Cerebellar nuclear complex (tissue), 1 donor: Measurements from ENCODE around the gene CAPN15.
"Not testable (repeated sequence)": the region's sequence is repeated elsewhere in the genome, so short reads cannot be mapped to it uniquely, and the experiment has no call there.

Experiments used
- DNase-seq, 2 experiments: peaks; one replicate each; lab custom pipeline; 2025; lab: John Stamatoyannopoulos, UW

CAPN15 gene

GRCh38 chr16:507527-507926, 20.0 kb upstream of the CAPN15 start:
- not testable (repeated sequence) for DNase-seq

DNA sequence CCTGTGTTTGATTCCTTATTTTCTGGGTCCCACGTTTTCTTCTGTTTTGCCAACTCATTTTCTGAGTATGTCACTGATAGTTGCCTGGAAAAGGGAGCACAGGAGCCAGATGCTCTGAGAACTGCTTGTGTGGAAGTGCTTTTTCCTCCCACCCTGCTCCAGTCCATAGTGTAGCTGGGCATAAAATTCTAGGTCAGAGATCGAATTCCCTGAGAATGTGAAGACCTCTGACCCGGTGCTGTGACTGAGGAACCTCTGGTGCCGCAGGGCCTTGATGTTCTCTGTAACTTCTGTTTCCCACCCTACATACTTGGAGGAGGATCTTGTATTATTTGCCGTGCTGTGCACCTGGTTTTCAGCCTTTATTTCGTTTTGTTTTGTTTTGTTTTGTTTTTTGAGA, 19.5 kb upstream of the CAPN15 start:
- no peak for DNase-seq

GRCh38 chr16:508884-509736, 18.4 kb upstream of the CAPN15 start:
- peak; percentile 63 to 70 for DNase-seq

GRCh38 chr16:510066-510825, 17.3 kb upstream of the CAPN15 start:
- no peak for DNase-seq

DNA sequence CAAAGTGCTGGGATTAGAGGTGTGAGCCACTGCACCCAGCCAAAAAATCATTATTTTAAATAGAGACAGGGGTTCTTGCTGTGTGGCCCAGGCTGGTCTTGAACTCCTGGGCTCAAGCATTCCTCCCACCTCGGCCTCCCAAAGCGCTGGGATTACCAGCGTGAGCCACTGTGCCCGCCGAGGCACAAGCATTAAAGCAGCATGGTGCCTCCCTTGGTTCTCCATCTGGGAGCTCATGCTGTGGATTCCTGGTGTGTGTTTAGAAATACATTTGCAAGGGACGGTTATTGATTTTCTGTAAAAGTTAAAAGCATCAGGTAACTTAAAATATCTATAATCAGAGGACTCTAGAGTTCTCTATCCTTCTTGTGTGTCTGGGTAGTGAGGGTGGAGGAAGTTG, 14.7 kb upstream of the CAPN15 start:
- no peak for DNase-seq

GRCh38 chr16:513950-514349, 13.6 kb upstream of the CAPN15 start:
- DNase-seq = no peak

GRCh38 chr16:515175-515938, 12.2 kb upstream of the CAPN15 start:
- DNase-seq = no peak

- no peak for DNase-seq
These were observed 11.6 kb upstream of the CAPN15 start for GRCh38 chr16:515939-516226.

DNA sequence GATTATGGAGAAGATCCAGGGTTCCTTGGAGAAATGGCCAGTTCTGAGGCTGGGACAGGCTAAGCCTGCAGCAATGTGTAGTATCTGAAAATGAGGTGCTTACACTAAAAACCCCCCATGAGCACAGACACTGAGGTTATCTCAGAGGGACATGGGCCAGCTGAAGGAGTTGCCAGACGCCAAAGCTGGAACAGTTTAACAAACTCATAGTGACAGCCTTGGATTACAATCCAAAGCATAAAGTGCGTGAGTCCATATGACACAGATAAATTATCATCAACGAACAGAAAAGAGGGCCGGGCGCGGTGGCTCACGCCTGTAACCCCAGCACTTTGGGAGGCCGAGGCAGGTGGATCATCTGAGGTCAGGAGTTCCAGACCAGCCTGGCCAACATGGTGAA, 11.2 kb upstream of the CAPN15 start:
- no peak for DNase-seq

- no peak for DNase-seq
These were observed 8.7 kb upstream of the CAPN15 start for GRCh38 chr16:518858-519257.

- DNase-seq = no peak
These were observed 8.1 kb upstream of the CAPN15 start for GRCh38 chr16:519425-519824.

GRCh38 chr16:519841-520687, 7.4 kb upstream of the CAPN15 start:
- no peak for DNase-seq

DNA sequence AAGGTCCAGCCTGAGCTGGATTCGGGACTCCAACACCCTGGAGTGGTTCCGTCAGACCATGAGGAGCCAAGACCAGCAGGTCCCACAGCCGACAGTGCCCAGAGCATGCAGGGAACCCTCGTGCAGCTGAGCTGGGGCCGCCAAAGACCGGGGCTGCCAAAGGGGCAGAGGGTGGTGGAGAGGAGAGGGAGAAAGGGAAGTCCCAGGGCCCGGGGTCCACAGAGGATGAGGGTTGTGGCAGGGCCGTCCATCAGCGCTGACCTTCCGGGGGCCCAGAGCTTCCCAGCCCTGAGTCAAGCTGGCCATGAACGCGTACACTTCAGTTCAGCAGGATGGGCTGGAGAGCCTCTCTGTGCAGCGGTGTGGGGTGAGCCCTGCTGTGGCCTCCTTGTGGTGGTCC, 6.7 kb upstream of the CAPN15 start:
- DNase-seq = no peak

- no peak for DNase-seq
These were observed 5.9 kb upstream of the CAPN15 start for GRCh38 chr16:521381-522210.

DNA sequence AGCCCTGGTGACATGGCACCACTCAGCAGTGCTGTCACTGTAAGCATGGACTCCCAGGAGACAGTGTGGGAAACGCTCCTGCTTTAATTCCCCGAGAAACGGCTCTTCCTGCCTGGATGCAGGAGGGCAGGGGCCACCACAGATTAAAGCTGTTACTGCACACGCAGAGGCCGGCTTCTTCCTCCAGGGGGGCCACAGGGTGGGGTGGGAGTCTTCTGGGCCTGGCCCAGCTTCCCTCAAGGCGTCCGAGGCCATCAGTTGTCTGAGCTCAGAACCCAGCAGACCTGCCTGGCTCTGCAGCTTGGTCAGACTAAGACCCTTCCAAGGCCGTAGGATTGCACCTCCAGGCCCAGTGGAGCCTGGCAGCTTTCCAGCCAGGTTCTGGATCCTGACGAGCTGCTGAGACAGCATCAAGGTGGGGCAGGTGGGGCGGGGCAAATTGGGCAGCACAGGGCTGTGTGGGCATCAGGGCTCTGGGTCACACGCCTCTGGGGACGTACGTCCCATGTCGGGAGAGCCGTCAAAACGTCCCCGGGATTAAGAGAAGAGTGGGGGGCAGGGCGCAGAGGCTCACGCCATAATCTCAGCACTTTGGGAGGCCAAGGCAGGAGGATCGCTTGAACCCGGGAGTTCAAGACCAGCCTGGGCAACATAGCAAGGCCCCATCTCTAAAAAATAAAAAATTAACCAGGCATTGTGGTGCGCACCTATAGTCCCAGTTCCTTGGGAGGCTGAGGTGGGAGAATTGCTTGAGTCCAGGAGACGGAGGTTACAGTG, 5.0 kb upstream of the CAPN15 start:
- DNase-seq = no peak

- no peak for DNase-seq
These were observed 4.3 kb upstream of the CAPN15 start for GRCh38 chr16:523097-523741.

DNA sequence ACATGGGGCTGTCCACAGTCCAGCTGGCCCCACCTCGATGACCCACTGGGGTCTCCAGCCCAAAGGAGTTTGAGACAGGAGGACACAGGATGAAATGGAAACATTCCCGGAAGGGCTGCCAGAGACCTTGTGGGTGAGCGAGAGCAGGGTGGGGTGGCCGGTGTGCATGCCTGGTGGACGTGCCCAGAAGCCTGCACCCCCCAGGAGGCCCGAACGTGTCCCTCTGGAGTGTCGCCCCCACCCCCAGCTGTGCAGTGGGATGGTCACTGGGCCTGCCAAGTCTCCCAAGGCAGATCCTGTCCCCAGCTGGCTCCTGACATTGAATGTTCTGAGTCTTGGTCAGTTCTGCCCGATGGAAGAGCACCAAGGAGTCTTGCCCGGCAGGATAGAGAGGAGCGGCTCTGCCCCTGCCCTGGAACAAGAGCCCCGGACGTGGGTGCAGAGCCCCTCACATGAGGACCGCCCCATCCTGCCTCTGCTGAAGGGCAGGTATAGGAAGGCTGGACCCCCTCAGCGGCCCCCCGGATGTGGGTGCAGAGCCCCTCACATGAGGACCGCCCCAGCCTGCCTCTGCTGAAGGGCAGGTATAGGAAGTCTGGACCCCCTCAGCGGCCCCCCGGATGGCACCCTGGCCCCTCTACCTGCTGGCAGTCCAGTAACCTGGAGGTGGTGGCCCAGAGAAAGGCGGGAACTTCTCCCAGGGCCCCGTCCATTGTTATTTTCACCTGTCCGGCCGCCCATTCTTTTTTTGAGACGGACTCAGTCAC, 3.1 kb upstream of the CAPN15 start:
- DNase-seq = no peak

- no peak for DNase-seq
These were observed 2.4 kb upstream of the CAPN15 start for GRCh38 chr16:525123-525519.
